Endodermal cell (in vitro differentiated cells): ENCODE data around the gene SIRPD. TPM values are rescaled to one million over a fixed set of nuclear protein-coding genes. Genes with fewer than 3 reads are reported as not detected.

Experiments
- DNase-seq: peaks from one replicate; pipeline ENCODE4 v3.0.0-alpha.2; 2017
- H3K27ac ChIP-seq: 2 replicates; pipeline ENCODE4 v1.5.1; 2013; ENCODE audit warnings: mild to moderate bottlenecking, low read depth, low read length, moderate library complexity
- H3K27me3 ChIP-seq: 2 replicates; pipeline ENCODE4 v1.6.1; 2013; ENCODE audit warnings: mild to moderate bottlenecking, low read length, moderate library complexity; ENCODE audit not compliant: insufficient read depth, control insufficient read depth, poor library complexity, severe bottlenecking
- H3K36me3 ChIP-seq: 2 replicates; pipeline ENCODE4 v1.7.0; 2013; ENCODE audit warnings: mild to moderate bottlenecking, low read length, moderate library complexity; ENCODE audit not compliant: control insufficient read depth, insufficient read depth
- H3K4me1 ChIP-seq: one replicate; pipeline ENCODE4 v1.7.0; 2013; ENCODE audit warnings: low read length; ENCODE audit not compliant: control insufficient read depth, insufficient read depth
- H3K4me3 ChIP-seq: 2 replicates; pipeline ENCODE4 v1.5.1; 2013; ENCODE audit warnings: mild to moderate bottlenecking, low read length, moderate library complexity
- H3K9ac ChIP-seq: 2 replicates; pipeline ENCODE4 v1.6.1; 2013; ENCODE audit warnings: mild to moderate bottlenecking, low read length, moderate library complexity; ENCODE audit not compliant: poor library complexity, severe bottlenecking; ENCODE audit errors: extremely low read depth
- H3K9me3 ChIP-seq: 2 replicates; pipeline ENCODE4 v1.6.1; 2013; ENCODE audit warnings: mild to moderate bottlenecking, low read length, moderate library complexity; ENCODE audit not compliant: control insufficient read depth
- H3K27ac Mint-ChIP-seq: 2 replicates; pipeline ENCODE4 v1.8.0; 2020; ENCODE audit warnings: mixed read lengths
- H3K27me3 Mint-ChIP-seq: 2 replicates; pipeline ENCODE4 v1.8.0; 2021; ENCODE audit warnings: mild to moderate bottlenecking, mixed read lengths; ENCODE audit not compliant: insufficient read depth
- H3K36me3 Mint-ChIP-seq: 2 replicates; pipeline ENCODE4 v1.8.0; 2020; ENCODE audit warnings: low read depth, mixed read lengths
- H3K4me1 Mint-ChIP-seq: 2 replicates; pipeline ENCODE4 v1.8.0; 2020; ENCODE audit warnings: mixed read lengths
- H3K4me3 Mint-ChIP-seq: 2 replicates; pipeline ENCODE4 v1.8.0; 2020; ENCODE audit warnings: mild to moderate bottlenecking, moderate library complexity, mixed read lengths
- H3K9me3 Mint-ChIP-seq: 2 replicates; pipeline ENCODE4 v1.8.0; 2020; ENCODE audit warnings: mild to moderate bottlenecking, mixed read lengths
- CTCF ChIP-seq: fragments of 200-600 bp; sonication (generic); conservative IDR thresholded peaks from 2 replicates; pipeline ENCODE4 v1.5.0; 2021; ENCODE audit warnings: antibody characterized with exemption, mild to moderate bottlenecking
- WGBS, 2 experiments: methylation state at CpG; one replicate each; pipeline versions ENCODE4 v1.1.5 to v1.1.7; 2013; ENCODE audit warnings: missing lambda C conversion rate in 2 of 2, mixed read lengths in 1 of 2; ENCODE audit not compliant: insufficient coverage in 1 of 2, insufficient read length in 1 of 2; 5-methylcytosine and 5-hydroxymethylcytosine counted together
- total RNA-seq, 2 donors: library from RNA; stranded (reverse); fragmentation: NEBNext Ultra II Directional in 1 of 2; extraction: Animal tissue kit (Norgen Biotek cat#: 25700) in 1 of 2; gene quantifications; 2 replicates in 1 of 2; 3 replicates in 1 of 2; pipeline ENCODE4 v1.2.1, GENCODE V29; 2021

The SIRPD gene
- total RNA-seq, 2 donors from 2014 or later = not detected

GRCh38 chr20:1489325-1489724, 68.2 kb downstream of the SIRPD start:
- no peaks in the 10 kb centered on the region for H3K36me3 Mint-ChIP-seq
- H3K27me3 Mint-ChIP-seq = peaks cover 26% of the 10 kb centered on the region
- no peaks in the 10 kb centered on the region for H3K4me1 ChIP-seq
- no peak for DNase-seq
- H3K4me3 Mint-ChIP-seq = no peak overlapping the region
- no peak overlapping the region for H3K27ac ChIP-seq
- H3K4me3 ChIP-seq = no peak overlapping the region
- H3K9me3 Mint-ChIP-seq = no peaks in the 10 kb centered on the region
- H3K27me3 ChIP-seq = peaks cover 14% of the 10 kb centered on the region
- peaks cover 9% of the 10 kb centered on the region for H3K9me3 ChIP-seq
- 94% methylated on average over 1 of the region's 2 CpGs; no CpG with 5 or more reads in 1 of the 2 experiments for WGBS, 2 experiments
- H3K4me1 Mint-ChIP-seq = no peaks in the 10 kb centered on the region
- H3K9ac ChIP-seq = no peak overlapping the region
- H3K27ac Mint-ChIP-seq = no peak overlapping the region
- no peak for TF ChIP-seq CTCF
- H3K36me3 ChIP-seq = no peaks in the 10 kb centered on the region

- Mint-ChIP-seq H3K4me3 (no peak overlapping the region), H3K36me3 (no peaks in the 10 kb centered on the region), H3K9me3 (no peaks in the 10 kb centered on the region), H3K4me1 (no peaks in the 10 kb centered on the region), H3K27ac (no peak overlapping the region), H3K27me3 (peaks cover 29% of the 10 kb centered on the region)
- H3K36me3 ChIP-seq = no peaks in the 10 kb centered on the region
- no peak for DNase-seq
- no peaks in the 10 kb centered on the region for H3K4me1 ChIP-seq
- no peak overlapping the region for H3K4me3 ChIP-seq
- H3K9me3 ChIP-seq = no peaks in the 10 kb centered on the region
- peaks cover 14% of the 10 kb centered on the region for H3K27me3 ChIP-seq
- H3K27ac ChIP-seq = no peak overlapping the region
- 100% methylated on average over 1 of the region's 2 CpGs; no CpG with 5 or more reads in 1 of the 2 experiments for WGBS, 2 experiments
- H3K9ac ChIP-seq = no peak overlapping the region
- no peak for TF ChIP-seq CTCF
These were observed 70.9 kb downstream of the SIRPD start for GRCh38 chr20:1486566-1486965.

- Histone ChIP-seq H3K27ac (no peak overlapping the region), H3K27me3 (peaks cover 14% of the 10 kb centered on the region), H3K9ac (no peak overlapping the region), H3K4me1 (peaks cover 10% of the 10 kb centered on the region), H3K9me3 (no peaks in the 10 kb centered on the region), H3K4me3 (no peak overlapping the region), H3K36me3 (no peaks in the 10 kb centered on the region)
- Mint-ChIP-seq H3K4me3 (no peak overlapping the region), H3K9me3 (no peaks in the 10 kb centered on the region), H3K27me3 (peaks cover 30% of the 10 kb centered on the region), H3K4me1 (peaks cover 7% of the 10 kb centered on the region), H3K27ac (no peak overlapping the region), H3K36me3 (no peaks in the 10 kb centered on the region)
- no peak for TF ChIP-seq CTCF
- no peak for DNase-seq
- WGBS, 2 experiments = 76 to 88% methylated on average over 3 to 5 of the region's 5 CpGs
These were observed 72.9 kb downstream of the SIRPD start for GRCh38 chr20:1484438-1485116.

Other genes starting within 250 kb of the SIRPD start
- 1 to 10 TPM; 1.5 to 5.1 TPM for gene SDCBP2, start 228.6 kb downstream of the SIRPD start, total RNA-seq
- 100 to 1,000 TPM; 181 to 185 TPM for gene FKBP1A, start 164.7 kb downstream of the SIRPD start, total RNA-seq
- 100 to 1,000 TPM in 1 of 2 donors, 10 to 100 TPM in 1; 90.9 to 117 TPM for gene NSFL1C, start 90.9 kb downstream of the SIRPD start, total RNA-seq
- gene SIRPB2, start 66.3 kb downstream of the SIRPD start, total RNA-seq = not detected
- under 1 TPM; 0.42 to 0.66 TPM for gene SIRPB1, start 62.3 kb upstream of the SIRPD start, total RNA-seq
- gene SIRPG, start 100.1 kb upstream of the SIRPD start, total RNA-seq = not detected